NCI-H1436 (cell line): Measurements from ENCODE around the gene DGKG.

Experiments
- DNase-seq: peaks from one replicate; lab custom pipeline; 2025; lab: John Stamatoyannopoulos, UW

DGKG gene

DNA sequence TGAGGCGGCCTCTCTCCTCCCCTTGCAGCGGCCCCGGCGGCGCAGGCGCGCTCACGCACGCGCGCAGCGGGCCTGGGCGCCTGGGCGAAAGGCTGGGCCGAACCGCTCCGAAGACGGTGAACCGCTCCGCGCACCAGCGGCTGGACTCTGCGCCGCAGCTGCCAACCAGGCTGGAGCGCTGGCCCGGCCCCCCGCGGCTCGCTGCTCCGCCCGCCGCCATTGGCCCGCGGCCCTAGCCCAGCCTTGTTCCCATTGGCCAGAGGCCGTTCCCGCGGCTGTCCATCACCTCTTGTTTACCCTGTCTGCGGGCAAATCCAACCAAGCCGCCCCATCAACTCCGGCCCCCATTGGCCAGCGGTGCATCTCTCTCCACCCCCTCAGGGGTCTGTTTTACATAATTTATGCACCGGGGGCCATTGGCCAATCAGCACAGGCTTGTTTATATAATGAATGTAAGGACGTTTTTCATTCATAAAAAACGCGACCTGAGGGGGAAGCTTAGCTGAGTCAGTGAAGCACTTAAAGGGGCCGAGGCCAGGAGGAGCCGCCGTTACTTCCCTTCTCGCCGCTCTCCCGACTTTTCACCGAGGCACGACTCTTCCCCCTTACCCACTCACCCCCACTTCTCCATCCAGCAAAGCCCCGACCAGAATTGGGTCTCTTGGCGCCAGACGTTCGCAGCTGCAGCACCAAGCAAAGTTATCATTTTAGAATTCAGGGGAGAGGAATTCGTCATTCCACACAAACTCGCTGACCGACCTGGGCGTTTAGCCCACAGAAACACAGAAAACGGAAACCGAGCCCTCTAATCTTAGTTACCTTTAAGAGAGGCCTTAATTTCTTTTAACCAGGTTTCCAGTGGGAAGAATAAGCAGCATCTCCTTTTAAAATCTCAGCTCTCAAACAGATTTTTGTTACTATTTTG lies 252.8 kb downstream of the DGKG start, which contains the start of gene ETV5:
Gene ETV5, minus strand, starts transcription at position 149 of the 925 bp plus-strand sequence. CDS start 3,221 bp downstream, outside the sequence.
- DNase-seq: peak; percentile 99

DNA sequence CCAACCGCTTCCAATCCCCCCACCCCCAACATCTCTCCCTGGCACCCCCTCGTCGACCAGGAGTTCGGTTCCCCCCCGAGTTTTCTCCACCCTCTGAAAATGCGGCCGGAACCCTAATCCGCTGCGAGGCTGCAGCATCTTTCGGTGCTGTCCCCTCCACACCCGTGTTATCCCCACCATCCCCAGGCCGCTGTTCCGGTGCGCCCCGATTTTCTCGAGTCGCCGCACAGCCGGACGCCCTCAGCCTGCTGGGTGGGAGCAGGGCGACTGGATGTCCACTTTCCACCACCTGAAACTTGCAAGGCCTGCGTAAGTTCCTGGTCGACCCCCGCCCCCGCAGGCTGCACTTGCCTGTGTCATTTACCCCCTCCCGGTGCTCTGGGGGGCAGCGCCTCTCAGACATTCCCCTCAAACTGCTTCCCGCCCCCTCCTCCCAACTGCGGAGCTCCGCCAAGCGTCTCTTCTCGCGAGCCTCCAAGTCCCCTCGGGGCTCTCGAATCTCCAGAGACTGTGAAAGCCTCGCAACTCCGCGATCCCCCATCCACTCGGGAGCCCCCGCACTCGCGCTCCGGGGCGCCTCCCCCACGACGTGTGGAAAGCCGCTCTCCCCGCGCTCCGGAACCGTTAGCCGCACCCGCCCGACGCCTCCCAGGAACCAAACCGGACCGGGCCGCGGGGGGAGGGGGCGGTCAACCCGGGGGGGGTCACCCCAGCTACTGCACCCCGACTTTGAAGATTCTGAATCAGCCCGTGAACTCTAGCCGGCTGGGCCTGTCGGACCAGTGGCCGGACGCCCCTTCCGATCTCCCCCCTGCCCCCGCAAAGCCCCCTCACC lies 253.7 kb downstream of the DGKG start:
- DNase-seq: peak; percentile 84

DNA sequence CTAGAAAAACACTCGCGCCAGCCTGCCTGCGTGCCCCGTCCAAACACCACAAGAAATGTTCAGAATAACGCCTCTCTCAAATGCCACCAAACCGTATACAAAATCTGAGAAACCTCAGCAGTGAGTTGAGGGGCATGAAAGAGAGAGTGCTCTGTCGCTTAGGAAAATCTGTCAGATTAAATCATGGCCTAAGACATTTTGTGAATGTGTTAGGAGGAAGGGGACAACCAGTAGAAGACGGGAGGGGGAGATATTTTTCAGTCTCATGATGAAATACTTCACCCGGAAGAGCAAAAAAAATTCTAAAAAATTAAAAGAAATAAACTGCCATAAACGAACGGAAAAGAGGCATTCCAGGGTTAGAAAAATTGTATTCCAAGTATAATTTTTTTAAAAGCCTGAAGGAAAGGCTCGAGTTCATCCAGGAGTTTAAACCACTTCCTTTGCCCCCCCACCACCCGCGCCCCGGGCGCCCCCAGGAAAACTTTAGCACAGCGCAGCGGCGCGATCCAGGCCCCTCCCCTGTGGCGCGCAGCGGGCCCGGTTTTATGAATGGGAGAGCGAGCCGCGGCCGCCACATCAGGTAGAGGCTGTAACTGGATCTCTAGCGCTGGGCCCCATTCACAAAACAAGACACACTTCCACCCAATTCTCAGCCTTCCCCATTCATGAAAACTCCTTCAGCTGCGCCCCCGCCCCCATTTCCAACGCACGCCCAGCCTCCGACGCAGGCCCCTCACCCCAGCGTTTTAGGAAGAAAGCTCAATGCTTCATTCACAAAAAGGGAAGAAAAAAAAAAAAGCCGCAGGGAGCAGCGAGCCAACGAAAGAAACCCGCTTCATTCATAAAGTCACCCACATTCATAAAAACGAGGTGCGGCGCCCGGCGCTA lies 254.6 kb downstream of the DGKG start:
- DNase-seq: peak; percentile 77

DNA sequence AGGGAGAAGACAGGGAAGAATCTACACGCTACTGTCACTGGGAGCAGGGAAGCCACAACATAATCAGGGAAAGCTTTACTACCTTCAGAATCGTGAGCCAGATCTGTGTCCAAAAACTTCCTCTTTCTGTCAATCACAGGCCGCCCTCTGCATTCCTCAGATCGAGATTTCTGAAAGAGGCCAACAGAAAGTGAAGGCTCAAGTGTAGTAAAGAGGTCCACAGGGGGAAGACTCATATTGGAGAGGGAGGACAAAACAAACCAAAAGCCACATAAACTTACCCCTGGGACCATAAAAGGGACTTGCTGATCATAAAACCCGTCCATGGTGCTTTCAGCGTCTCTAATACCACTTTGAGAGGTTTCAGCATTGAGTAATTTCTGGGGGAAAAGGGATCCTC lies 256.5 kb downstream of the DGKG start:
- DNase-seq: no peak

DNA sequence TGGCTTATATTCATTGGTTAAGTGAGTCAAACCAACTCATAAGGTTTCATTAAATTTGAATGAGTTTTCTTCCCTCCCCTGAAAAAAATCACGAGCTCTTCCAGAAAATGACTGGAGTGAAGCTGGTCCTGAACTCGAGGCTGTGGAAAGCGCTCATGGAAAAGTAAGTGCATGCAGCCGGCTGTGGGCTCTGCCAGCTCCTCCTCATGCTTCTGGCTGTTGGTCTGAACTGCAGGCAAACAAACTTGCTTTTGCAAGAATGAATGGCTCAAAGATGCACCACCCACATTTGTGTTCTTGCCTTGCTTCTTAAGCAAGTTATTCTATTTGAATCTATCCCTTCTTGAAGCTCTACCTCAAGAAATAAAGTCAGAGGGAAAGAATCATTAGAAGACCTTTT lies 259.3 kb downstream of the DGKG start:
- DNase-seq: no peak

DNA sequence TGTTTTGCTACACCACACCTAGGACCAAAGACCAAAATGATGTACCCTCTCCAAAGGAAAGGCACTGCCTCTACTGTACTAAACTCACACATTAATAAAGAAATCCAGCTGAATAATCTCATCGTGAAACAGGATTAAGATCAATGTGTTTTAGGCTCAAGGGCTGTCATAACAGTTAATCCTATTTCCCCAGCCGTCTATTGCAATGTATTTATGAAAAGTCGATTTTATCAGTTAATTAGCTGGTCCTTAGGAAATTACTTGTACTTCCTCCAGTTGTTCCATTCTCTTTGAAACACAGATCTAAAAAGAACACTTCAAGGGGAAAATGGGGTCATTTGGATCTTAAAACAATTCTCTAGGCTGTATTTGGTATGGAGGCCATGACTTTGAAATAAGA lies 261.6 kb downstream of the DGKG start:
- no peak for DNase-seq

DNA sequence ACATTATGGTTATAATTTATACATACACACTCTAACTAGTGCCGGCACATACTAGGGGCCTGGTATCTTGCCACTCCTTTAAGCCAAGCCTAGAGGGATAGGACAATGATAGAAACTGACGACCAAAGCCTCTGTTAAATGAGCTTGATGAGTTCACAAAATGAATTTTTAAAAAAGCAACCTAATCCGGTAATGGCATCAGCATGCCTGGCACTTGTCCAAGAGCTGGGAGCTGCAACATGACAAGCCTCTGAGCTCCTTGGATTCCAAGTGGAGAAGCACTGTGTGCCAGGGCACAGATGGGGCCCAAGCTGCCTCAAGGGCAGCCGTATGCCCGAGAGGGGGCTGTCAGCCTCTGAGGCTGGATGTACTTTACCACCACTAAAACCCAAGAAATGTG lies 262.9 kb downstream of the DGKG start:
- no peak for DNase-seq

DNA sequence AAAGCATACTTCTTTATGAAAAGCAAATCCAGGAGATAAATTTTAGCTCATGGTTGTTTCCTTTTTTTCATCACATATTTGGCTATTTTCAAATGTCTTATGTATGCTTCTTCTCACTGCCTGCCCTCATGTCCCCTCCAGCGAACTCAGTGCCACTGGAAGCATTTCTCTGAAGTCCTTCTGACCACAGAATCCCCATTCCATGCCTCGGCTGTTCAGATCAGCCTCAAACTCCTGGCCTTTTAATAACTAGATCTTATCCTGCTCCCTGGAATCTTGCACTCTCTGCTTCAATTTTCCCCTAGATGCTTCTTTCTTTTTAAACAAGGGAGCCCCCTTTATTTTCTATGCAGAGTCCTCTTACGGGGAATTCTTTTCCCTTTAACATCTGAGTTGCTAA lies 263.3 kb downstream of the DGKG start:
- DNase-seq: no peak

DNA sequence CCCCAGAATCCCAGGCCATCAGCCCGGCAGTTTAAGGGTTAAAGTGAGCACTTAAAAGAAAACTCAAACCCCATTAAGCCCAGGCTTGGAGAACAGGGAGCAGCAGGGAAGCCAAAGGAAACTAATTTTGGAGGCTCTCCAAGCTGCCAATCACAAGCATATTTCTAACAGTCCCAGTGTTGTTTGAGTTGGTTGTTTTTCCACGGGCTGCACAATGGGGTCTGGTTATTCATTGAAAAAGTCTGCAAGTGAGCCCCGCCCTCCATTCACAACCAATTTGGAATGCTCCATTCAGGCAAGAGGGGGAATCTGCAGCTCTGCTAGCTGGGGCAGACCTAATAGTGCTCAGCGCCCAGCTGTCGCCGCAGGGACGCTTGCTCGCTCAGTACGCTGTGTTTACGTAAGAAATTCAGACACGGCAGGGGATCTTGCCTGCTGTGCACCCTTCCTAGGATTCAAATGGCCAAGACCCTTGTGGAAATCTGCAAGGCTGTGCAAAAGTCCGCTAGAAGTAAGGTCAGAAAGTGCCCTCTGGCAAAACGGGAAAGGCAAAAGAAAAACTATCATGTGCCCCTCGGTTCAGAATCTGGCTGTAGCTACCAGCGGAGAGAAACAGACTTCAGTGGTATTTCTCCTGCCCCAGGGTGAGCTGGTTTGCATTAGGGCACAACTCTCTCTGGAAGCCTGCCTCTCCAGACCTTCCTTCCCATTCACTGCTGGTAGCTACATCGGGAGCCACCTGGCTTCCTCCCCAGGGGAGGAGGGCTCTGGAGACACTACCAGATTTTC lies 264.2 kb downstream of the DGKG start:
- peak; percentile 90 for DNase-seq

DNA sequence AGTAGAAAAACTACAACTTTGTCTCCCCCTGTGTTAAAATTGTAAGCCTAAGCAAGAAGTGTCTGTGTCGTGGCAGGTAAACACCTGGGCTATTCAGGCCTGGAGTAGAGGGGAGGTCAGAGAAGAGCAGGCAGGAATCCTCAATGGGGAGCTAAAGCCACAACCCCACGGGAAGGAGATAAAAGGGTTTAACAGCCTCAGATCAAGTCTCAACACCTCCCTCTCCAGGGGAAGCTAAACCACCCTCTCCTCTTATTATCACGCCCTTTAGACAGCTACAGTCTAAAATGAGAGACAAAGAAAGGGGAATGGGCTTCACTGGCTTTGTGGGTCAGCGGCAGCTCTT lies 264.7 kb downstream of the DGKG start:
- DNase-seq: no peak
